Cardiac fibroblast (primary cell): Measurements from ENCODE around the gene RAB11FIP5.

Experiments used
- DNase-seq, 2 donors: peaks; one replicate each; pipeline versions ENCODE4 v3.0.0 to v3.0.0-alpha.2; 2010; ENCODE audit warnings: low read depth in 2 of 2
- H3K4me3 ChIP-seq, 2 donors: replicated peaks in 1 of 2; 1 replicate in 1 of 2; 2 replicates in 1 of 2; pipeline ENCODE4 v1.5.1; 2011; ENCODE audit warnings: low read depth in 2 of 2, low read length in 2 of 2, mild to moderate bottlenecking in 2 of 2, moderate library complexity in 1 of 2
- CTCF ChIP-seq: IDR thresholded peaks from one replicate; pipeline ENCODE4 v1.5.1; 2011; ENCODE audit warnings: low read depth, mild to moderate bottlenecking, low read length, inconsistent platforms

RAB11FIP5 gene

GRCh38 chr2:73109431-73110167 is 3.1 kb downstream of the RAB11FIP5 start:
- H3K4me3 ChIP-seq, result no peak overlapping the region
- no peak for DNase-seq
- no peak for TF ChIP-seq CTCF

- TF ChIP-seq CTCF, result no peak
- peak in 1 of 2 donors; percentile 28 for DNase-seq
- no peak overlapping the region for H3K4me3 ChIP-seq
These were observed 5.4 kb downstream of the RAB11FIP5 start for GRCh38 chr2:73107211-73107926.

- no peak overlapping the region for H3K4me3 ChIP-seq
- no peak for TF ChIP-seq CTCF
- no peak for DNase-seq
These were observed 6.0 kb downstream of the RAB11FIP5 start for GRCh38 chr2:73106791-73107190.

GRCh38 chr2:73105511-73105971 is 7.2 kb downstream of the RAB11FIP5 start:
- DNase-seq, result no peak
- H3K4me3 ChIP-seq, result no peak overlapping the region
- TF ChIP-seq CTCF, result no peak

GRCh38 chr2:73104933-73105332 is 7.8 kb downstream of the RAB11FIP5 start:
- no peak for DNase-seq
- TF ChIP-seq CTCF, result no peak
- H3K4me3 ChIP-seq, result no peak overlapping the region

- H3K4me3 ChIP-seq, result no peak overlapping the region
- DNase-seq, result no peak
- TF ChIP-seq CTCF, result no peak
These were observed 9.7 kb downstream of the RAB11FIP5 start for GRCh38 chr2:73103018-73103542.
